ENCODE measurements around the gene IGSF3. TPM values are rescaled to one million over a fixed set of nuclear protein-coding genes. Genes with fewer than 3 reads are reported as not detected.
"Not testable (repeated sequence)": the region's sequence is repeated elsewhere in the genome, so short reads cannot be mapped to it uniquely, and the experiment has no call there.

The IGSF3 gene
- total and polyA plus RNA-seq, 7 donors, result 1.8 to 10.2 (median 5.3) TPM

DNA sequence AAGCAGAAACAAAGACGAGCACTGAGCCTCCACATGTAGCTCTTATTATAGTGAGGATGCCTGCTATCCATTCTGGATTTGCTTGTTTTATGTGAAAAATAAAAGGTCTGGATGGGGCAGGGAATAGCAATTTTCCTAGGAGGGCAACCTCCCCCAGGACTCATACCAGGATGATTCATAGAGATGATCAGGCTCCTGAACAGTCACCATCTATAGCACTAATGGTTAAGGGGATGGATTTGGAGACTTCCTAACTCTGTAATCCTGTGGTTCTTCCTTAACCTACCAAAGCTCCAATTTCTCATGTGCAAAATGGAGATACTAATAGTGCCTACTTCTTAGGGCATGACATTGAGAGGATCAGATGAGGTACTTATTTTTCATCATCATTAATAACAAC lies 62.2 kb downstream of the IGSF3 start:
- H3K4me3 ChIP-seq, result no peak overlapping the region
- intact Hi-C loops (cut with DNase I), result no loop called here

DNA sequence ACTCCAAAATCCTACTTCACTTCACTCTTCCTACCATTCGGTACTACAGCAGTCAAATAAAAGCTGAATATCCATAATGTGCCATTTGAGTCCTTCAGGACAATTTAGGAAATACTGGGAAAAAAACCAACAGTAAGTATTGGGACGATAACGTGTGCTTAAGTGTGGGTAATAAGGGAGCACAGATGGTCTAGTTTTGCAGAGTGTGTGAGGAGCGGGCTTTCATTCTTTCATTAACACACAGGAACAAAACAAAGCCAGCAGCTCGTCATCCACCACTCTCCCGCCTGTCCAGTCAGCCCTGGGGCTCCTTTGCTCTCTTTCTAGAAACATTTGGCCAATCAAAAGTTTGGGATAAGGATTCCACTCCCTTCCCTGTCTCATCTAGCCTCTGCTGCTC lies 63.1 kb downstream of the IGSF3 start:
- intact Hi-C loops (cut with DNase I); H3K4me3 ChIP-seq; H3K9me3 ChIP-seq; H3K36me3 ChIP-seq; H3K4me1 ChIP-seq; DNase-seq; H3K27me3 ChIP-seq; H3K27ac ChIP-seq: not testable (repeated sequence)
- WGBS, 2 donors, result 92 to 96% methylated on average over 6 of the region's 6 CpGs

More for the DNA sequence above, 62.2 kb downstream of the IGSF3 start:
- Histone ChIP-seq H3K27me3 (no peaks in the 10 kb centered on the region), H3K36me3 (no peaks in the 10 kb centered on the region), H3K9me3 (no peaks in the 10 kb centered on the region), H3K27ac (no peak overlapping the region), H3K4me1 (no peaks in the 10 kb centered on the region)
- DNase-seq, result no peak
- 95 to 96% methylated on average over 1 of the region's 1 CpG for WGBS, 2 donors
- no peak for TF ChIP-seq POLR2AphosphoS5 (IDR thresholded peaks at IDR 0.05)
- TF ChIP-seq, protein P1, sequence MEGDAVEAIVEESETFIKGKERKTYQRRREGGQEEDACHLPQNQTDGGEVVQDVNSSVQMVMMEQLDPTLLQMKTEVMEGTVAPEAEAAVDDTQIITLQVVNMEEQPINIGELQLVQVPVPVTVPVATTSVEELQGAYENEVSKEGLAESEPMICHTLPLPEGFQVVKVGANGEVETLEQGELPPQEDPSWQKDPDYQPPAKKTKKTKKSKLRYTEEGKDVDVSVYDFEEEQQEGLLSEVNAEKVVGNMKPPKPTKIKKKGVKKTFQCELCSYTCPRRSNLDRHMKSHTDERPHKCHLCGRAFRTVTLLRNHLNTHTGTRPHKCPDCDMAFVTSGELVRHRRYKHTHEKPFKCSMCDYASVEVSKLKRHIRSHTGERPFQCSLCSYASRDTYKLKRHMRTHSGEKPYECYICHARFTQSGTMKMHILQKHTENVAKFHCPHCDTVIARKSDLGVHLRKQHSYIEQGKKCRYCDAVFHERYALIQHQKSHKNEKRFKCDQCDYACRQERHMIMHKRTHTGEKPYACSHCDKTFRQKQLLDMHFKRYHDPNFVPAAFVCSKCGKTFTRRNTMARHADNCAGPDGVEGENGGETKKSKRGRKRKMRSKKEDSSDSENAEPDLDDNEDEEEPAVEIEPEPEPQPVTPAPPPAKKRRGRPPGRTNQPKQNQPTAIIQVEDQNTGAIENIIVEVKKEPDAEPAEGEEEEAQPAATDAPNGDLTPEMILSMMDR (IDR thresholded peaks at IDR 0.05), result no peak
- TF ChIP-seq POLR2A (IDR thresholded peaks at IDR 0.05), result no peak
- TF ChIP-seq EP300 (IDR thresholded peaks at IDR 0.05), result no peak

DNA sequence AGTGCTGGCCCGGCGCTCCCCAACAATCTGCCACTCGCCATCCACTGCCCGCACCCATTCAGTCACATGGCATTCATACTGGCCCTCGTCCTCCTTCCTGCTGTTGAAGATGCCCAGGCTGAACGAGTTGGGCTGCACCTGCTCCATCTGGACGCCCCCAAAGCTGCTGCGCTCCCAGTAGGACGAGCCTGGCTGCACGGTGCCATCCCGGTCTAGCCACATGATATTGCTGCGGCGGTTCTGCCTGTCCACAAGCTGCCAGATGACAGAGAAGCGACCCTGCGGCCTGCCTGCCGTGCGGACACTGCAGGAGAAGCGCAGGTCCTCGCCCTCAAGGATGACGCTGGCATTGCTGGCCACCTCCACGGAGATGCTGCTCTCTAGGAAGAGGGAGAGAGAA lies 63.9 kb downstream of the IGSF3 start:
- intact Hi-C loops (cut with DNase I); H3K4me1 ChIP-seq; H3K36me3 ChIP-seq; DNase-seq; H3K4me3 ChIP-seq; H3K27ac ChIP-seq; H3K9me3 ChIP-seq; H3K27me3 ChIP-seq: not testable (repeated sequence)
- 95 to 96% methylated on average over 21 of the region's 21 CpGs for WGBS, 2 donors

DNA sequence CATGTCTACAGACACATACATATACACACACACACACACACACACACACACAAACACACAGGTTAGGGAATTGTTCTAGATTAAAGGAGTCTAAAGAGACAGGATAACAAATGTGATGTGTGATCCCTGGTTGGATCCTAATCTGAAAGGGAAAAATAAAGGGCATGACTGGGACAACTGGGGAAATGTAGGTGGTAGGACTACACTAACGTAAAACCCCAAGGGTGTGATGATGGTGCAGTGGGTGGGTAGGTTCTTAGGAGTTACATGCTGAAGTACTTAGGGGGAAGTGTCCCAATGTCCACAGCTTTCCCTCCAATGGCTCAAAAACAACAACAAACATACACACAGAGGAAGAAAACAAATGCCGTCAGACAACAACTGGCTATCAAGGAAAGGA lies 68.2 kb downstream of the IGSF3 start:
- H3K4me1 ChIP-seq; H3K36me3 ChIP-seq; H3K27me3 ChIP-seq; DNase-seq; H3K27ac ChIP-seq; H3K4me3 ChIP-seq; H3K9me3 ChIP-seq; intact Hi-C loops (cut with DNase I): not testable (repeated sequence)
- 83 to 86% methylated on average over 2 of the region's 2 CpGs for WGBS, 2 donors

DNA sequence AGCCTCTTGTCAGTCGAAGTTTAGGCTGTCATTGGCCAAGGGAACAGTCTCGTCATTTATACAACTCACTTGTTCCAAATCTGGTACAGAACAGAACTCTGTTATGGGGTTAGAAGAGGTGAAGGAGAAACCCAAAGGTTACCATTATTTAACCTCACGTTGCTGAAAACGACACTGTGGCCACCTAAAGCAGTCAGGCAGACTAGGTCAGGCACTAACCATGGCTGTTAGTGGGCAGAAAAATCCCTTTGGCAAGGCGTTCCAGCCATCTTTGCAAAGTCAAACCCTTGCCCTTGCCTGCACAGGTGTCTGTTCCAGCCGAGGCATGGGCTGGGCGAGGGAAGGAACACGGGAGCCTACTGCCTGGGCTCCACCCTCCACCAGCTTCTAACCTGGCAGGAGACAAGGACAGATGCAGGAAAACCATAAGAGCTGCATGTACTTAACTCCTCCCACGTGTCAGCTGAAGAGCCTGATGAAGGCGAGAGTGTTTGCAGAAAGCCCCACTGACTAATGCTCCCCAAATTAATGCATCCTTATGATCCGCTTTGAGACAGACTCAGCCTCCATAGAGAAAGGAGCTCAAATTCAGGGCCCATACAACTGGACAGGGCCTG lies 69.0 kb downstream of the IGSF3 start:
- H3K4me3 ChIP-seq; H3K9me3 ChIP-seq; intact Hi-C loops (cut with DNase I); H3K36me3 ChIP-seq; H3K4me1 ChIP-seq; H3K27me3 ChIP-seq; DNase-seq; H3K27ac ChIP-seq: not testable (repeated sequence)
- 31 to 73% methylated on average over 11 of the region's 11 CpGs for WGBS, 2 donors

DNA sequence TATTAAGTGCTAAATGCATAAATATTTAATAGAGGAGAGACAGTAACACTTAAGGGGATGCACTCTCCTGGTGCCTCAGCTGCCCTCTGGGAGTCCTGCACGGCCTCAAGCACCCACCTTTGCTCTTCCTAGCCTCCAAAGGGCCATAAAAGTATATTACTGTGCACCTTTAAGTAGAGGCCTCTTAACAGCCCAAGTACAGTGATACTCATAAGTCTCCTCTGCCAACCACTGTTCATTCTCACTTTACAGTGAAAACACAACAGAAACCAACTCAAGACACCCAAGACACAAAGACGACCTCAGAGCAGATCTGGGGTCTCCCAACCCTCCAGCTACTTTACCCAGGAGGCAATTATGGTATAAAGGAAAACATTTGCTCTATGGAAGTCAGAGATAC lies 70.1 kb downstream of the IGSF3 start:
- 8 to 22% methylated on average over 2 of the region's 2 CpGs for WGBS, 2 donors
- not testable (repeated sequence) for H3K9me3 ChIP-seq, H3K27ac ChIP-seq, DNase-seq, H3K36me3 ChIP-seq, H3K4me1 ChIP-seq, H3K27me3 ChIP-seq, H3K4me3 ChIP-seq
- intact Hi-C loops (cut with DNase I), result loop anchor here (2.0 kb wide), 1 partner anchor 23 kb away; no protein-coding TSS in a partner anchor

DNA sequence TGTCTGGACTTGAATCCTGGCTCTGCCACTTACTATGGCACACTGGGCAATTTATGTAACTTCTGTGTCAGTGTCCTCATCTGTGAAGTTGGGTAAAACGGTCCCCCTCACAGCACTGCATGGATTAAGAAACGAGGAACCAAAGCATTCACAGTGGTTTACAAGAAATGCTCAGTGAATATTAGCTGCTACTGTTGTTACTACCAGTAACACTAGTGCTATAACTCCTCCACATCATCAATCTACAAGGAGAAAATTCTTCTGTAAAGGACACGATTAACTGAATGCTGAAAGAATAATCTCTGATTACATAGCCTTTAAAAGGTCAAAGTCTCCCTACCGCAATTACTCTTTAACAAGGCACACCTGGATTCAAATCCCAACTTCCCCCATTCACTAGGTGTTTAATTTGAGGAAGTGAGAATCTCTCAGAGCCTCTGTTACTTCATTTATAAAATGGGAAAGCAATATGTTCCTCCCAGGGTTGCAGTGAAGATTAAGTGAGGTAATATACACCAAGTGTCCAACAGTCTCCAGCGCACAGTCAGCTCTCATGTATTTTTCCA lies 70.7 kb downstream of the IGSF3 start:
- 15 to 63% methylated on average over 5 of the region's 5 CpGs for WGBS, 2 donors
- H3K4me1 ChIP-seq, H3K27ac ChIP-seq, DNase-seq, H3K27me3 ChIP-seq, H3K36me3 ChIP-seq, H3K9me3 ChIP-seq, H3K4me3 ChIP-seq: not testable (repeated sequence)
- intact Hi-C loops (cut with DNase I), result loop anchor here (2.0 kb wide), 1 partner anchor 22 kb away; no protein-coding TSS in a partner anchor

Measured in sigmoid colon (tissue), 7 donors.